MCF 10A (cell line): ENCODE results near the gene SMTNL2. TPM values are rescaled to one million over a fixed set of nuclear protein-coding genes. Genes with fewer than 3 reads are reported as not detected.

ENCODE experiments used
- BruUV-seq: library from RNA; stranded (reverse); fragments of 400-500 nt; replicated peaks from 2 replicates; lab custom pipeline; 2021; lab: Mats Ljungman, UMichigan
- CTCF ChIA-PET: fragments of 300-600 bp; sonication (Branson Sonifier 250); formaldehyde crosslinking; extraction: SDS; loops from one replicate; lab custom pipeline; 2021; ENCODE audit warnings: antibody characterized with exemption, inconsistent platforms; lab: Yijun Ruan, JAX
- POLR2A ChIA-PET: fragments of 300-600, 350-650 bp; sonication (Branson Sonifier 250); formaldehyde crosslinking; extraction: SDS; loops from one replicate; lab custom pipeline; 2020; ENCODE audit warnings: antibody characterized with exemption, inconsistent platforms; lab: Yijun Ruan, JAX
- DNase-seq: peaks from one replicate; pipeline ENCODE4 v3.0.0-alpha.2; 2018; ENCODE audit not compliant: unreplicated experiment
- H3K27ac Mint-ChIP-seq: one replicate; pipeline ENCODE4 v1.8.0; 2022; ENCODE audit warnings: mild to moderate bottlenecking, low read depth, mixed read lengths; ENCODE audit not compliant: unreplicated experiment
- H3K27me3 Mint-ChIP-seq: one replicate; pipeline ENCODE4 v1.8.0; 2022; ENCODE audit warnings: mixed read lengths; ENCODE audit not compliant: insufficient read depth, unreplicated experiment
- H3K36me3 Mint-ChIP-seq: one replicate; pipeline ENCODE4 v1.8.0; 2022; ENCODE audit warnings: mild to moderate bottlenecking, moderate library complexity, mixed read lengths; ENCODE audit not compliant: insufficient read depth, unreplicated experiment
- H3K4me1 Mint-ChIP-seq: one replicate; pipeline ENCODE4 v1.8.0; 2022; ENCODE audit warnings: mixed read lengths; ENCODE audit not compliant: insufficient read depth, unreplicated experiment
- H3K4me3 Mint-ChIP-seq: one replicate; pipeline ENCODE4 v1.8.0; 2022; ENCODE audit warnings: mild to moderate bottlenecking, moderate library complexity, mixed read lengths; ENCODE audit not compliant: unreplicated experiment
- H3K9me3 Mint-ChIP-seq: one replicate; pipeline ENCODE4 v1.8.0; 2022; ENCODE audit warnings: mixed read lengths; ENCODE audit not compliant: unreplicated experiment
- intact Hi-C: fragments of 100-400 bp; cut with micrococcal nuclease; formaldehyde crosslinking; loops from 2 replicates; pipeline ENCODE4 v1.14.1; 2022
- total RNA-seq: library from RNA; stranded (reverse); gene quantifications from 2 replicates; pipeline ENCODE4 v1.2.3, GENCODE V29; 2022
- TF ChIP-seq, protein P1 (sequence below): fragments of 200-600 bp; IDR thresholded peaks from one replicate; pipeline ENCODE4 v1.8.0; 2022; ENCODE audit warnings: antibody characterized with exemption, mild to moderate bottlenecking; ENCODE audit not compliant: unreplicated experiment

The SMTNL2 gene
- total RNA-seq, 1 experiment from 2014 or later = not detected

DNA sequence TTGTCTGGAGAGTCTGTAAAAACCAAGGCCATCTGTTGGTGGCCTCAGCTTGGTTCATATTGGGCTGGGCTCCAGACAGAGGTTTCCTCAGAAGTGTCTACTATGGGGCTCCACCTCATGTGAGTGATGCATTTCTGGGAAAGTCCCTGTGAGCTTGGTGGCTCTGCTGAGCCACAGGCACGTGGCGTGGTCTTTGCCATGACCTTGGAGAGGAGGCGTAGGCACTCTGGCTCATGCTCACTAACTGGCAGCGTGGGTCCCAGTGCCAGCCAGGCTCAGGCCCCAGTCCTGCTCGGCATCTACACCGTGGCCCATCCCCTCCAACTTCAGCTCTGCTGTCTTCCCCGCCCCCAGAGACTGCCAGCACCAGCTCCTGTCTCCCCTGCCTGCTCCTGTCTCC, 10.7 kb upstream of the SMTNL2 start:
- no peak overlapping the region for H3K27ac Mint-ChIP-seq
- POLR2A ChIA-PET = interaction anchor here (1.0 kb wide), 1 partner anchor 16 kb away, joined by 5 read pairs; no protein-coding TSS in a partner anchor
- H3K9me3 Mint-ChIP-seq = no peaks in the 10 kb centered on the region
- intact Hi-C loops = no loop called here
- no peaks in the 10 kb centered on the region for H3K27me3 Mint-ChIP-seq
- BruUV-seq = no TSS peak
- no peaks in the 10 kb centered on the region for H3K36me3 Mint-ChIP-seq
- H3K4me1 Mint-ChIP-seq = no peaks in the 10 kb centered on the region
- CTCF ChIA-PET = interaction anchor here (1.2 kb wide), 1 partner anchor 8 kb away, joined by 5 read pairs; no protein-coding TSS in a partner anchor
- TF ChIP-seq, protein P1, sequence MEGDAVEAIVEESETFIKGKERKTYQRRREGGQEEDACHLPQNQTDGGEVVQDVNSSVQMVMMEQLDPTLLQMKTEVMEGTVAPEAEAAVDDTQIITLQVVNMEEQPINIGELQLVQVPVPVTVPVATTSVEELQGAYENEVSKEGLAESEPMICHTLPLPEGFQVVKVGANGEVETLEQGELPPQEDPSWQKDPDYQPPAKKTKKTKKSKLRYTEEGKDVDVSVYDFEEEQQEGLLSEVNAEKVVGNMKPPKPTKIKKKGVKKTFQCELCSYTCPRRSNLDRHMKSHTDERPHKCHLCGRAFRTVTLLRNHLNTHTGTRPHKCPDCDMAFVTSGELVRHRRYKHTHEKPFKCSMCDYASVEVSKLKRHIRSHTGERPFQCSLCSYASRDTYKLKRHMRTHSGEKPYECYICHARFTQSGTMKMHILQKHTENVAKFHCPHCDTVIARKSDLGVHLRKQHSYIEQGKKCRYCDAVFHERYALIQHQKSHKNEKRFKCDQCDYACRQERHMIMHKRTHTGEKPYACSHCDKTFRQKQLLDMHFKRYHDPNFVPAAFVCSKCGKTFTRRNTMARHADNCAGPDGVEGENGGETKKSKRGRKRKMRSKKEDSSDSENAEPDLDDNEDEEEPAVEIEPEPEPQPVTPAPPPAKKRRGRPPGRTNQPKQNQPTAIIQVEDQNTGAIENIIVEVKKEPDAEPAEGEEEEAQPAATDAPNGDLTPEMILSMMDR = no peak
- H3K4me3 Mint-ChIP-seq = no peak overlapping the region
- no peak for DNase-seq

- TF ChIP-seq, protein P1 = no peak
- Mint-ChIP-seq H3K4me3 (no peak overlapping the region), H3K27ac (no peak overlapping the region), H3K27me3 (no peaks in the 10 kb centered on the region), H3K36me3 (no peaks in the 10 kb centered on the region), H3K4me1 (peaks cover 2% of the 10 kb centered on the region), H3K9me3 (no peaks in the 10 kb centered on the region)
- CTCF ChIA-PET = interaction anchor here (1.2 kb wide), 1 partner anchor 9 kb away, joined by 5 read pairs; no protein-coding TSS in a partner anchor
- intact Hi-C loops = no loop called here
- POLR2A ChIA-PET = interaction anchor here (0.6 to 1.0 kb wide), 2 partner anchors 17 to 151 kb away, joined by 3 to 5 read pairs; no protein-coding TSS in a partner anchor
- DNase-seq = no peak
- BruUV-seq = no TSS peak
These were observed 9.8 kb upstream of the SMTNL2 start for GRCh38 chr17:4574448-4575045.

DNA sequence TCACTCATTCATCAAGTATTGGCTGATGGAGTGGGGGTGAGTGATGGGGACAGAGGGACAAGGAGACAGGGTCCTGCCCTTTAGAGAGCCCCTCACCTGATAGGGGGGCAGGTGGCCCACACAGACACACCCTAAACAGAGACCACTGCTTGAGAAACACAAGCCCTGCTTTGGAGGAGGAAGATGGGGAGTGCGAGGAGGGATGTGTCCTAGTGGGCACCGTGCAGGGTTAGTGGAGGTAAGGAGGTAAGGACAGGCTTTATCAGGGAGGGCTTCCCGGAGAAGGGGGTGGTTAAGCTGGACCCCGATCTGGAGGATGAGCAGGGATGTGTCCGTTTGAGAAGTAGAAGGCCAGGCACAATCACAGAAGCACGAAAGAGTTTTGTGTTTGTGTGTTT, 8.2 kb upstream of the SMTNL2 start:
- no peak overlapping the region for H3K4me3 Mint-ChIP-seq
- ChIA-PET CTCF (interaction anchor here (2.1 kb wide), 1 partner anchor 9 kb away, joined by 9 read pairs; no protein-coding TSS in a partner anchor), POLR2A (no interaction called here)
- no peaks in the 10 kb centered on the region for H3K9me3 Mint-ChIP-seq
- TF ChIP-seq, protein P1 = no peak
- intact Hi-C loops = no loop called here
- peaks cover 7% of the 10 kb centered on the region for H3K4me1 Mint-ChIP-seq
- no TSS peak for BruUV-seq
- no peak overlapping the region for H3K27ac Mint-ChIP-seq
- no peaks in the 10 kb centered on the region for H3K36me3 Mint-ChIP-seq
- H3K27me3 Mint-ChIP-seq = peaks cover 4% of the 10 kb centered on the region
- no peak for DNase-seq

- H3K27ac Mint-ChIP-seq = no peak overlapping the region
- CTCF ChIA-PET = interaction anchor here (0.7 to 2.1 kb wide), 4 partner anchors 10 to 70 kb away, joined by 3 to 9 read pairs (median 3); no protein-coding TSS in a partner anchor
- DNase-seq = no peak
- intact Hi-C loops = no loop called here
- POLR2A ChIA-PET = no interaction called here
- no TSS peak for BruUV-seq
- TF ChIP-seq, protein P1 = no peak
- H3K4me1 Mint-ChIP-seq = peaks cover 7% of the 10 kb centered on the region
- H3K9me3 Mint-ChIP-seq = no peaks in the 10 kb centered on the region
- peaks cover 11% of the 10 kb centered on the region for H3K27me3 Mint-ChIP-seq
- H3K4me3 Mint-ChIP-seq = no peak overlapping the region
- H3K36me3 Mint-ChIP-seq = no peaks in the 10 kb centered on the region
These were observed 7.5 kb upstream of the SMTNL2 start for GRCh38 chr17:4576729-4577322.
